Measurements from ENCODE around the gene PLAU. TPM values are rescaled to one million over a fixed set of nuclear protein-coding genes. Genes with fewer than 3 reads are reported as not detected.

PLAU gene
- total RNA-seq, 2 donors from 2014 or later, result 0.37 to 0.67 TPM

DNA sequence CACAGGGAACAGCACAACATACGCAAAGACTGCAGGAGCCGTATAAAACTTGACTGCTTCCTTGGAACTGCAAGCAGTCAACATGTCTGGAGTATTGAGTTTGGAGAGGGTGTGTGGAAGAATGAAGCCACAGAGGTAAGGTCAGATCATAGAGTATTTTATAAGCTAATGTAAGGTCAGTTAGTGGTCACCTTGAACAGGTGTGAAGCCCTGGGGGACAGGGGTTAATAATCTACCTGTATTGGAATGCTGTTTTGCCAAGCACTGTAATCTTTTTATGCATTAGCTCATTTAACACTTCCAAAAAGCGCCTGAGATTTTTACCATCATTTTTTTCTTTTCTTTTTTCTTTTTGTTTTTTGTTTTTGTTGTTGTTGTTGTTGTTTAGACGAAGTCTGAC lies 23.1 kb downstream of the PLAU start:
- H3K36me3 Mint-ChIP-seq (ENCODE audit: low read depth), result no peaks in the 10 kb centered on the region
- no peaks in the 10 kb centered on the region for H3K27me3 Mint-ChIP-seq
- no peak overlapping the region for H3K27ac Mint-ChIP-seq
- ATAC-seq (replicated peaks), result no peak
- H3K4me3 Mint-ChIP-seq, result no peak overlapping the region
- H3K4me1 Mint-ChIP-seq, result peaks cover 14% of the 10 kb centered on the region
- no peaks in the 10 kb centered on the region for H3K9me3 Mint-ChIP-seq

DNA sequence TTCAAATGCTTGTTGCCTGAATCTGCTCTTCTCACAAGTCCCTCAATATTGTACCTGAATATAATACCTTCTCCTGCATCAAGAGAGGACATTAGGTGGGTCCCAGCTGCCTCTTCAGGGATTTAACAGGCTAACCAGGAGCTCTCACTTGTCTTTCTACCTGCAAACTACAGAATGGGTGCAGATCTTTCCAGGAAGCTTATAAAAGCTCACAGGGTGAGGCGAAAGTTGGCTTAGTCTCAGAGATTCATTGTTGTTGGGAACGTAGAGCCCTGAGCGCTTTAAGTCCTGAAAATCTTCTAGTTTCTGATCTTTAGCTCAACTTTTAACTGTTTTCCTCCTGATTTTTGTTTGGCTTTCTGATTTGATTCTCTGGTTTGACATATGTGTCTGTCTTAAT lies 25.0 kb downstream of the PLAU start:
- H3K27ac Mint-ChIP-seq, result no peak overlapping the region

DNA sequence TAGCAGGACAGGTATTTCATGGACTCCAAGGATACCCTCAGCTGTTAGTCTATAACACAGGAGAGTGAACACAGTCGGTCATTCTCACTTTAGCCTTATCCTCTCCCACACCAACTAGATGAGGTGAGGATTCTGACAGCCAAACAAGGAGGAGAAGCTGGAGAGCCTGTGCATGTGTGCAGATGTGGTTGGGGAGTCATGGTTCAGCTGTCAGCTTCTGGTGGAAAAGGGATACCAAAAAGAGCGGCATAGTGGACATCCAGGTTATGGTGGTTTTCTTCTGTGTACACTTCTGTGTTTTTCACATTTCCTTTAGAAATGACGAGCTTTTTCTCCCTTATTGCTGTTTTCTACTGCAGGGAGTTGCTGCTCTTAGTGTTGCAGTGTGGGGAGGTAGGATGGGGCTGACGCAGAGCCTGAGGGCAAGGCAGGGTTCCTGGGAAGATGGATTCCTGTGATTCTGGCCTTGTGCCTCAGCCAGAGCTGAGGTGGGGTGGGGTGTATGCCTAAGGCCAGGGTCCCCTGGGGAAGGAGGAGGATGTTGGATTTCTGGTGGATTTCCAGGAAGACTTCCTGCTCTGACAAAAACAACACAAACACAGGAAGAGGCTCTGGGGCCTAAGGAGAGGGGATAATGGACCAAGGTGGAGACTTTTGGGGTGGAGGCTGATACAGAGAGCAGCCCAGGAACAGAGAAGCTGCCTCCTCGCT lies 26.6 kb downstream of the PLAU start:
- no peak for ATAC-seq (replicated peaks)
- no peaks in the 10 kb centered on the region for H3K9me3 Mint-ChIP-seq
- no peak overlapping the region for H3K4me3 Mint-ChIP-seq
- H3K27me3 Mint-ChIP-seq, result no peaks in the 10 kb centered on the region
- no peak overlapping the region for H3K27ac Mint-ChIP-seq
- H3K4me1 Mint-ChIP-seq, result peaks cover 12% of the 10 kb centered on the region
- H3K36me3 Mint-ChIP-seq (ENCODE audit: low read depth), result no peaks in the 10 kb centered on the region

More for the DNA sequence above, 25.0 kb downstream of the PLAU start:
- Mint-ChIP-seq H3K4me3 (no peak overlapping the region), H3K4me1 (peaks cover 17% of the 10 kb centered on the region), H3K36me3 (ENCODE audit: low read depth) (no peaks in the 10 kb centered on the region), H3K9me3 (no peaks in the 10 kb centered on the region), H3K27me3 (no peaks in the 10 kb centered on the region)
- ATAC-seq (replicated peaks), result no peak

DNA sequence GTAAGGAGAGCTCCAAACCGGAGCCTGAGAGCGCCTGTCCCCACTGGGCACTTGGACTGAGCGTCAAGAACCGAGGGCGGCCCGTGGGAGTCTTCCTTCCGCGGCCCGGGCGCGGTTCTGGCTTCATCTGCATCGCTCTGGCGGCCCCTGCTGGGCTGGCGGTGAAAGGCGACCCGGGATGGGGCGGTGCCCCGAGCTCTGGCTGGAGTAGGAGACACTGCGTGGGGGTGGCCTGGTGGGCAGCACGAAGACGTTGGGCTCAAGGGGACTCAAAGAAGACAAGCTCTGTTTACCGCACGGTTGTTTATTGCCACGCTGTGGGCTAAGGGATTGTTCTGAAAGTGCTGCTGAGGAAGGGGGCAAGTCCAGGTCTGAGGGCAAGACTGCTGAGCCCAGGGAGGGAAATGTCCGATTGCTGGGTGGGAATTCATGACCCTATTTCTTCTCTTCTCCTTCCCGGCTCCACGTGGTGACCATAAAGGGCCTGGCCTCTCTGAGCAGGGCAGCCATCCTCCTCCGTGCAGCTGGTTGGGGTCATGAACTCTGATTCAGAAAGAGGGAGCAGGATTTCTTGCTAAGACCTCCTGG lies 29.8 kb downstream of the PLAU start:
- H3K4me3 Mint-ChIP-seq, result peak overlapping the region; percentile 73
- peak; percentile 99 for ATAC-seq (replicated peaks)
- peak overlapping the region; percentile 81 for H3K27ac Mint-ChIP-seq
- H3K27me3 Mint-ChIP-seq, result no peaks in the 10 kb centered on the region
- no peaks in the 10 kb centered on the region for H3K36me3 Mint-ChIP-seq (ENCODE audit: low read depth)
- H3K4me1 Mint-ChIP-seq, result peaks cover 7% of the 10 kb centered on the region
- H3K9me3 Mint-ChIP-seq, result no peaks in the 10 kb centered on the region

DNA sequence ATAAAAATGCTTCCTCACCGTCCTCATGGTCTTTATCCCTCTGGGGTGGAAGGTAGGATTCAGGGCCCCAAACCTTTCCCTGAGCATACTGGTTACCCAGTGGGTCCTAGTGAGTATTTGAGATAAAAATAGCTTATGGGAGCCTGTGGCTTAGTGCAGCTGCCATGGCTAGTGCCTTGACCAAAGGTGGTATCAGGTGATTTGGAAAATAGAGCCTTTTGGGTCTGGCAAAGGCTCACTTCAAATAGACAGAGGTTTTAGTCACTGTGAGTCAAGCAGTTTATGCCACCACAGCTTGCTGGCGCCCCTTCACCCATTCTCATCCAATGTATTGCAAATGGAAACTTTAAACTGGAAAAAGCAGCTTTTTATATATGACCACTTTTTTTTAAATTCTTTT lies 30.4 kb downstream of the PLAU start:
- no peaks in the 10 kb centered on the region for H3K36me3 Mint-ChIP-seq (ENCODE audit: low read depth)
- H3K27ac Mint-ChIP-seq, result peak overlapping the region; percentile 81
- ATAC-seq (replicated peaks), result no peak
- H3K27me3 Mint-ChIP-seq, result no peaks in the 10 kb centered on the region
- H3K4me3 Mint-ChIP-seq, result peak overlapping the region; percentile 73
- H3K9me3 Mint-ChIP-seq, result no peaks in the 10 kb centered on the region
- peaks cover 7% of the 10 kb centered on the region for H3K4me1 Mint-ChIP-seq

DNA sequence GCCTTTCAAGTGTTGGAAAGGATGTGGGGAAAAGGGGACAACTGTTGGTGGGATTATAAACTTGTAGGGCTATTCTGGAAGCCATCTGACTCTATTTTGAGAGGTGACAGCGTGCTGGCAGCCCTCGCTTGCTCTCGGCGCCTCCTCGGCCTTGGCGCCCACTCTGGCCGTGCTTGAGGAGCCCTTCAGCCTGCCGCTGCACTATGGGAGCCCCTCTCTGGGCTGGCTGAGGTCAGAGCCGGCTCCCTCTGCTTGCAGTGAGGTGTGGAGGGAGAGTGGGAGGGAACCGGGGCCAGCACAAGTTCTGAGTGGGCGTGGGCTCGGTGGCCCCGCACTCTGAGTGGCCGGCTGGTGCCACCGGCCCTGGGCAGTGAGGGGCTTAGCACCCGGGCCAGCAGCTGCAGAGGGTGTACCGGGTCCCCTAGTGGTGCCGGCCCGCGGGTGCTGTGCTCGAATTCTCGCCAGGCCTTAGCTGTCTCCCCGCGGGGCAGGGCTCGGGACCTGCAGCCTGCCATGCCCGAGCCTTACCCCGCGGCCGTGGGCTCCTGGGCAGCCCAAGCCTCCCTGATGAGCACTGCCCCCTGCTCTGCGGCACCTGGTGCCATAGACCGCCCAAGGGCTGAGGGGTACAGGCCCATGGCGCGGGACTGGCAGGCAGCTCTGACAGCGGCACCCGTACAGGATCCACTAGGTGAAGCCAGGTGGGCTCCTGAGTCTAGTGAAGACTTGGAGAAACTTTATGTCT lies 33.6 kb downstream of the PLAU start:
- Mint-ChIP-seq H3K4me1 (peaks cover 7% of the 10 kb centered on the region), H3K27ac (no peak overlapping the region), H3K36me3 (ENCODE audit: low read depth) (no peaks in the 10 kb centered on the region), H3K27me3 (no peaks in the 10 kb centered on the region), H3K4me3 (no peak overlapping the region), H3K9me3 (no peaks in the 10 kb centered on the region)
- no peak for ATAC-seq (replicated peaks)

DNA sequence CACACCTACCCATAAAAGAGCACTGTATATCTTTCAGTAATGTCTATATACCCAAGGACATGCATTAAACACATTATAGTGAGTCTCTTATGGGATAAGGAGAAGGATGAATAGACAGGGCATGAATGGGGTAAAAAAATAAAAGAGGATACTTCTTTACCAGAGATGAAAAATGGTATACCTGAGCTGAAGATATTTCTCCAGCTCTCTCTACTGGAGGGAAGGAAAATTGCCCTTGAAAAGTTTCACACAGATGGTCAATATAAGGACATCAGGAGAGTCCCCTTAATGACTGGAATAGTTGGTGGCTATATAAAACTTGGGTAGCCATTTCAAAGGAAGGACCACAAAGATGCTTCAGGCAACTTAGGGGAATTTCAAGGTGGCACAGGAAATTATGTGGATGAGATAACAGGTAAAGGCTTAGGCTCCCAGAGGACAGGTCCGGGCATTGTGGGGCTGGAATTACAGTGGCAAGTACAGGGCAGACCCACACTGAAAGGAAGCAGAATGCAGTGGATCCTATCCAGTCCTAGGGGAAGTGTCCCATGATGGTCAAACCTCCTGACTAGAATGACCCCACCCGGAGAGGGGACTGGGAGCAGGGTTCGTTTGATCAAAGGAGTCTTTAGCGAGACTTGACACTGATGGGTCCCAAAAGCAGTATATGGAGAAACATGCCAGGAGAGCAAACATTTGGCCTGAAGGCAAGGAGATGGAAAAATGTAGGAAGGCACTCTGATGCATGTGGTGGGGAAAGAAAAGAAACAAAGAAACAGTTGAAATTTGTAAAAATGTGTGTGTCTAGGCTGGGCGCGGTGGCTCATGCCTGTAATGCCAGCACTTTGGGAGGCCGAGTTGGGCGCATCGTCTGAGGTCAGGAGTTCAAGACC lies 35.6 kb downstream of the PLAU start:
- no peak overlapping the region for H3K4me3 Mint-ChIP-seq
- H3K4me1 Mint-ChIP-seq, result no peaks in the 10 kb centered on the region
- no peaks in the 10 kb centered on the region for H3K36me3 Mint-ChIP-seq (ENCODE audit: low read depth)
- no peaks in the 10 kb centered on the region for H3K9me3 Mint-ChIP-seq
- no peak overlapping the region for H3K27ac Mint-ChIP-seq
- no peak for ATAC-seq (replicated peaks)
- no peaks in the 10 kb centered on the region for H3K27me3 Mint-ChIP-seq

DNA sequence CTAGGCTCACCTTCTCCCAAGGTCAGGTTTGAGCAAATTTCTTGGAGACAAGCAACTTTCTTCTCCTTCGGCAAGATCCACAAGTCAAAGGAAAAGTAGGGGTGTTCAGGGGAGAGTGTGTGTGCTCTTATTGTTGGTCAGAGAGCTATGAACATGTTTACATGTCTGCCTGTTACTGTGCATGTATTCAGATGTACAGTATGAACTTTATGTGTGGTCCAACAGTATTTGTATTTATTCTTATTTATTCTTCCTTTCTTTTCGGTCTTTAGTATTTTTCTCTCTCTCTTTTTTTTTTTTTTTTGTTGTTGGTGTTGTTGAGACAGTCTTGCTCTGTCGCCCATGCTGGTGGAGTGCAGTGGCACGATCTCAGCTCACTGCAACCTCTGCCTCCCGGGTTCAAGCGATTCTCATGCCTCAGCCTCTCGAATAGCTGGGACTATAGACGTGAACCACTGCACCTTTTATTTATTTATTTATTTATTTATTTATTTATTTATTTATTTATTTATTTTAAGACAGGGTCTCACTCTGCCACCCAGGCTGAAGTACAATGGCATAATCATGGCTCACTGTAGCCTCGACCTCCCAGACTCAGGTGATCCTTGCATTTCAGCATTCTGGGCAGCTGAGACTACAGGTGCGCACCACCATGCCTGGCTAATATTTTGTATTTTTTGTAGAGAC lies 38.2 kb downstream of the PLAU start:
- peaks cover 7% of the 10 kb centered on the region for H3K4me1 Mint-ChIP-seq

DNA sequence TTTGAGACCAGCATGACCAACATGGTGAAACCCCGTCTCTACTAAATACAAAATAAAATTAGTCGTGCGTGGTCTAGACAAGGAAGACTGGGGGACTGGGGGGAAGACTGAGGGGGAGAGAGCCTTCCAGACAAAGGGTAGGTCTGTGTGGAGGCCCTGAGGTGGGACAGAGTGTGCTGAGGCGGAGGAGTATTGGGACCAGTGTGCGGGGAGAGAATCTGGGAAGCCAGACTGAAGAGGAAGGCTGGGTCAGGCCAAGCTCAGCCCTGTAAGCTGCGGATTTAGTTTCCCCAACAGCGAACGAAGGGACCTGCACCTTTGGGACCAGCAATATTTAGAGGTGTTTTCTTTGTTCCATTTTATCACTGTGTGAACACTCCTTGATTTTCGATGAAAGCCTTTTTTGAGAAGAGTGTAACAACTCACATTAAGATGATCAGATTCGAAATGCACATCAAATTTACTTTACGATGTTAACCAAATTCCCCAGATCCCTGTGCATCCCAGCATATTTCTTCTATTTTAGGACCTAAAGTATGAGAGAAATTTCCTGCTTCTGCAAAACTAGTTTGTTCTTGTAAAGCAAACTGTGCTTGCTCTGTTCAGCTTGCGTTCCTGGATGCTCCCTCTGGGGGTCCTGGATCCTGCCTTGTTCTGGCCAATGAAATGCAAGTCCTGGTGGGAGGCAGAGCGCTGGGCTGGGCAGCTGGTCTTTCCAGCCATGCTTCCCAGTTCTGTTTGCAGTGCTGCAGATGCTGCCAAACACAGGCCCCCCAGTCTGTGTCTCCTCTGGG lies 39.4 kb downstream of the PLAU start:
- Mint-ChIP-seq H3K4me3 (no peak overlapping the region), H3K27me3 (no peaks in the 10 kb centered on the region), H3K27ac (no peak overlapping the region), H3K4me1 (peaks cover 7% of the 10 kb centered on the region), H3K36me3 (ENCODE audit: low read depth) (no peaks in the 10 kb centered on the region), H3K9me3 (no peaks in the 10 kb centered on the region)
- ATAC-seq (replicated peaks), result no peak

More for the DNA sequence above, 38.2 kb downstream of the PLAU start:
- no peak overlapping the region for H3K27ac Mint-ChIP-seq
- H3K36me3 Mint-ChIP-seq (ENCODE audit: low read depth), result no peaks in the 10 kb centered on the region
- no peak overlapping the region for H3K4me3 Mint-ChIP-seq
- H3K9me3 Mint-ChIP-seq, result no peaks in the 10 kb centered on the region
- ATAC-seq (replicated peaks), result no peak
- H3K27me3 Mint-ChIP-seq, result no peaks in the 10 kb centered on the region

DNA sequence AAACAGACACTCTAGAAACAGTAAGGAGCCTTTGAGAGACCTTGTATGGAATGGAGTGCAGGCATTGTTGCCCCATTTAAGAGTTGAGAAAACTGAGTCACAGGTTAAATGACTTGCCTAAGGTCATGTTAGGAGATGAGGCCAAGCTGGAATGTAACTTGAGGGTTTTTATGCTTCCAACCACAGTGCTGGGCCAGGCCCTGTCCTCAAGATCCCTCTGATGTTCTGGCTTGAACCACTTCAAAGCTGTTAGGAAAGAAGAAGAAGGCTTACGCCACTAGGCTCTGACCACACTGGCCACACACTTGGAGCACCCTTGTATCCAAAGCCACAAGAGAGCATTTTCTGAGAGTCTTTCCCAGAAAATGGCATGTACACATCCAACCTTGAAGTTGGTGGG lies 42.7 kb downstream of the PLAU start:
- Mint-ChIP-seq H3K27ac (peak overlapping the region; percentile 18), H3K36me3 (ENCODE audit: low read depth) (no peaks in the 10 kb centered on the region), H3K4me3 (peak overlapping the region; percentile 9), H3K27me3 (no peaks in the 10 kb centered on the region), H3K4me1 (peaks cover 28% of the 10 kb centered on the region), H3K9me3 (no peaks in the 10 kb centered on the region)
- peak; percentile 76 for ATAC-seq (replicated peaks)

DNA sequence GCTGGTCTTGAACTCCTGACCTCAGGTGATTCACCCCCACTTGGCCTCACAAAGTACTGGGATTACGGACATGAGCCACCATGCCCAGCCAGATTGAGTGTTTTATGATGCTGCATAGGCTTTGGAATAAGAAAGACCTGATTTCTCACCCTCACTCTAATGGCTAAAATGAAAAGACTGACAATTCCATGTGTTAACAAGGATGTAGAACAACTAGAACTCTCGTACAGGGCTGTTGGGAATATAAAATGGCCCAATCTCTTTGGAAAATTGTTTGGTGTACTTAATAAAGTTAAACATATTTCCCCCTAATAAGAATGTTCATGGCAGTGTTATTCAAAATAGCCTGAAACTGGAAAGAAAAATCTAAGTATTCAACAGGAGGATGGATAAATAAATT lies 43.8 kb downstream of the PLAU start:
- Mint-ChIP-seq H3K27me3 (no peaks in the 10 kb centered on the region), H3K4me3 (no peak overlapping the region), H3K9me3 (no peaks in the 10 kb centered on the region), H3K27ac (no peak overlapping the region), H3K4me1 (peaks cover 35% of the 10 kb centered on the region), H3K36me3 (ENCODE audit: low read depth) (no peaks in the 10 kb centered on the region)
- no peak for ATAC-seq (replicated peaks)

DNA sequence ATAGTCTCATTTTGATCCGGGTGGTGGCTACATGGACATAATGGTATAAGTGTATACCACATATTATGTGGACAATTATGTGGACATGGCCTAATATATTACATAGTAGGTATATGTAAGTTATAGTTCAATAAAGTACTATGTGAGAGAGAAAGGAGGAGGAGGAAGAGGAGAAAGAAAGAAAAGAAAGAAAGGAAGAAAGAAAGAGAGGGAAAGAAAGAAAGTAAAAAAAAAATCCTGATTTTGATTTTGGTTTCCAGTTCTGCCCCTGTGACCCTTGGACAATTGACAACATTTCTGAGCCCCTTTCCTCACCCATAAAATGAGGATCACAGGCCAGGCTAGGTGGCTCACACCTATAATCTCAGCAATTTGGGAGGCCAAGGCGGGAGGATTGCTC lies 44.8 kb downstream of the PLAU start:
- H3K4me3 Mint-ChIP-seq, result peak overlapping the region; percentile 51
- H3K27ac Mint-ChIP-seq, result peak overlapping the region; percentile 84

More for the DNA sequence above, 44.8 kb downstream of the PLAU start:
- ATAC-seq (replicated peaks), result no peak
- no peaks in the 10 kb centered on the region for H3K9me3 Mint-ChIP-seq
- peaks cover 44% of the 10 kb centered on the region for H3K4me1 Mint-ChIP-seq
- no peaks in the 10 kb centered on the region for H3K36me3 Mint-ChIP-seq (ENCODE audit: low read depth)
- no peaks in the 10 kb centered on the region for H3K27me3 Mint-ChIP-seq
